ENCODE data around the gene VRK3. TPM values are rescaled to one million over a fixed set of nuclear protein-coding genes. Genes with fewer than 3 reads are reported as not detected.

The VRK3 gene
- total RNA-seq, 5 donors from 2014 or later (not counting 1 experiment from before 2014, with no cell fraction given), result 84.0 to 104 (median 99.3) TPM

GRCh38 chr19:50024719-50025021, 502 bp downstream of the VRK3 start:
- no peaks in the 10 kb centered on the region for H3K27me3 ChIP-seq (replicated peaks in 1 of 2; ENCODE audit: control insufficient read depth in 2 of 2, extremely low read depth in 1 of 2, insufficient read depth in 2 of 2, low read length in 1 of 2)
- Mint-ChIP-seq H3K9me3 (no peaks in the 10 kb centered on the region), H3K4me3 (peak overlapping the region; percentile 87 to 93 (median 92)), H3K27ac (peak overlapping the region; percentile 99 to 100), H3K4me1 (peaks cover 35 to 58% (median 58%) of the 10 kb centered on the region in 3 donors), H3K36me3 (peaks cover 11% of the 10 kb centered on the region), H3K27me3 (no peaks in the 10 kb centered on the region)
- H3K4me1 ChIP-seq (ENCODE audit: control insufficient read depth in 1 of 2, extremely low read depth in 1 of 2, insufficient read depth in 2 of 2, low read length in 2 of 2), result peaks cover 3 to 43% of the 10 kb centered on the region in 2 experiments
- ChIA-PET POLR2A (no interaction called here), CTCF (interaction anchor here in 1 of 2 donors (0.9 kb wide), 1 partner anchor 34 kb away, joined by 4 read pairs; no protein-coding TSS in a partner anchor)
- peak overlapping the region; percentile 93 for H3K27ac ChIP-seq (ENCODE audit: low read length)
- H3K4me3 ChIP-seq (ENCODE audit: control insufficient read depth in 1 of 2, extremely low read depth in 1 of 2, low read length in 1 of 2), result peak overlapping the region; percentile 91 to 96
- DNase-seq (no peak), ATAC-seq (replicated peaks in 1 of 4) (no peak)
- H3K36me3 ChIP-seq (ENCODE audit: control insufficient read depth in 2 of 2, extremely low read depth in 1 of 2, insufficient read depth in 1 of 2, low read length in 1 of 2), result peaks cover 0 to 12% of the 10 kb centered on the region in 2 donors
- 3% methylated on average over 10 of the region's 10 CpGs for WGBS (ENCODE audit: insufficient coverage)
- no peaks in the 10 kb centered on the region for H3K9me3 ChIP-seq

GRCh38 chr19:50022823-50023222, 2.3 kb downstream of the VRK3 start:
- ChIA-PET CTCF (no interaction called here), POLR2A (no interaction called here)
- H3K36me3 Mint-ChIP-seq, result peaks cover 11% of the 10 kb centered on the region
- no peak overlapping the region for H3K27ac Mint-ChIP-seq
- Histone ChIP-seq H3K4me3 (ENCODE audit: control insufficient read depth in 1 of 2, extremely low read depth in 1 of 2, low read length in 1 of 2) (no peak overlapping the region), H3K36me3 (ENCODE audit: control insufficient read depth in 2 of 2, extremely low read depth in 1 of 2, insufficient read depth in 1 of 2, low read length in 1 of 2) (peaks cover 3 to 24% of the 10 kb centered on the region in 2 donors), H3K27ac (ENCODE audit: low read length) (no peak overlapping the region), H3K9me3 (no peaks in the 10 kb centered on the region), H3K27me3 (replicated peaks in 1 of 2; ENCODE audit: control insufficient read depth in 2 of 2, extremely low read depth in 1 of 2, insufficient read depth in 2 of 2, low read length in 1 of 2) (no peaks in the 10 kb centered on the region), H3K4me1 (ENCODE audit: control insufficient read depth in 1 of 2, extremely low read depth in 1 of 2, insufficient read depth in 2 of 2, low read length in 2 of 2) (peaks cover 3 to 43% of the 10 kb centered on the region in 2 experiments)
- H3K27me3 Mint-ChIP-seq, result no peaks in the 10 kb centered on the region
- ATAC-seq (replicated peaks in 1 of 4), result no peak
- DNase-seq, result no peak
- H3K9me3 Mint-ChIP-seq, result no peaks in the 10 kb centered on the region
- WGBS (ENCODE audit: insufficient coverage), result 87% methylated on average over 7 of the region's 7 CpGs
- peaks cover 35 to 58% (median 53%) of the 10 kb centered on the region in 3 donors for H3K4me1 Mint-ChIP-seq
- H3K4me3 Mint-ChIP-seq, result no peak overlapping the region

- no peak for DNase-seq
- H3K4me3 ChIP-seq (ENCODE audit: control insufficient read depth in 1 of 2, extremely low read depth in 1 of 2, low read length in 1 of 2), result no peak overlapping the region
- no peaks in the 10 kb centered on the region for H3K9me3 Mint-ChIP-seq
- H3K4me3 Mint-ChIP-seq, result no peak overlapping the region
- H3K36me3 Mint-ChIP-seq, result peaks cover 23% of the 10 kb centered on the region
- no peak overlapping the region for H3K27ac ChIP-seq (ENCODE audit: low read length)
- ATAC-seq (replicated peaks in 1 of 4), result no peak
- ChIA-PET POLR2A (no interaction called here), CTCF (interaction anchor here in 1 of 2 donors (1.0 kb wide), 1 partner anchor 92 kb away, joined by 5 read pairs; no protein-coding TSS in a partner anchor)
- H3K9me3 ChIP-seq, result no peaks in the 10 kb centered on the region
- H3K4me1 ChIP-seq (ENCODE audit: control insufficient read depth in 1 of 2, extremely low read depth in 1 of 2, insufficient read depth in 2 of 2, low read length in 2 of 2), result peaks cover 3 to 23% of the 10 kb centered on the region in 2 experiments
- H3K36me3 ChIP-seq (ENCODE audit: control insufficient read depth in 2 of 2, extremely low read depth in 1 of 2, insufficient read depth in 1 of 2, low read length in 1 of 2), result peaks cover 3 to 40% of the 10 kb centered on the region in 2 donors
- no peaks in the 10 kb centered on the region for H3K27me3 ChIP-seq (replicated peaks in 1 of 2; ENCODE audit: control insufficient read depth in 2 of 2, extremely low read depth in 1 of 2, insufficient read depth in 2 of 2, low read length in 1 of 2)
- H3K27me3 Mint-ChIP-seq, result no peaks in the 10 kb centered on the region
- no peak overlapping the region for H3K27ac Mint-ChIP-seq
- WGBS (ENCODE audit: insufficient coverage), result 90% methylated on average over 2 of the region's 6 CpGs
- peaks cover 19 to 40% (median 34%) of the 10 kb centered on the region in 3 donors for H3K4me1 Mint-ChIP-seq
Measured at GRCh38 chr19:50020481-50020880, 4.7 kb downstream of the VRK3 start.

GRCh38 chr19:50016225-50016807, 8.9 kb downstream of the VRK3 start:
- Mint-ChIP-seq H3K4me3 (no peak overlapping the region), H3K36me3 (peaks cover 44% of the 10 kb centered on the region), H3K27me3 (no peaks in the 10 kb centered on the region), H3K27ac (no peak overlapping the region), H3K4me1 (peaks cover 4 to 12% (median 6%) of the 10 kb centered on the region in 3 donors), H3K9me3 (no peaks in the 10 kb centered on the region)
- no peak for DNase-seq
- Histone ChIP-seq H3K27ac (ENCODE audit: low read length) (no peak overlapping the region), H3K4me3 (ENCODE audit: control insufficient read depth in 1 of 2, extremely low read depth in 1 of 2, low read length in 1 of 2) (no peak overlapping the region), H3K27me3 (replicated peaks in 1 of 2; ENCODE audit: control insufficient read depth in 2 of 2, extremely low read depth in 1 of 2, insufficient read depth in 2 of 2, low read length in 1 of 2) (no peaks in the 10 kb centered on the region), H3K36me3 (ENCODE audit: control insufficient read depth in 2 of 2, extremely low read depth in 1 of 2, insufficient read depth in 1 of 2, low read length in 1 of 2) (peaks cover 9 to 68% of the 10 kb centered on the region in 2 donors), H3K4me1 (ENCODE audit: control insufficient read depth in 1 of 2, extremely low read depth in 1 of 2, insufficient read depth in 2 of 2, low read length in 2 of 2) (no peaks in the 10 kb centered on the region), H3K9me3 (no peaks in the 10 kb centered on the region)
- ATAC-seq (replicated peaks in 1 of 4), result no peak
- POLR2A ChIA-PET, result interaction anchor here in 1 of 2 donors (0.7 kb wide), 1 partner anchor 21 kb away, joined by 3 read pairs; no protein-coding TSS in a partner anchor
- WGBS (ENCODE audit: insufficient coverage), result no CpG with 5 or more reads among the region's 1 CpG
- CTCF ChIA-PET, result no interaction called here

- H3K36me3 ChIP-seq (ENCODE audit: control insufficient read depth in 2 of 2, extremely low read depth in 1 of 2, insufficient read depth in 1 of 2, low read length in 1 of 2), result peaks cover 9 to 73% of the 10 kb centered on the region in 2 donors
- H3K36me3 Mint-ChIP-seq, result peaks cover 42% of the 10 kb centered on the region
Measured at GRCh38 chr19:50008532-50008931, 16.6 kb downstream of the VRK3 start.

GRCh38 chr19:50007947-50008346, 17.2 kb downstream of the VRK3 start:
- DNase-seq (no peak), ATAC-seq (replicated peaks in 1 of 4) (no peak)
- Histone ChIP-seq H3K27ac (ENCODE audit: low read length) (no peak overlapping the region), H3K4me1 (ENCODE audit: control insufficient read depth in 1 of 2, extremely low read depth in 1 of 2, insufficient read depth in 2 of 2, low read length in 2 of 2) (peaks cover 0 to 22% of the 10 kb centered on the region in 2 experiments), H3K9me3 (no peaks in the 10 kb centered on the region), H3K4me3 (ENCODE audit: control insufficient read depth in 1 of 2, extremely low read depth in 1 of 2, low read length in 1 of 2) (no peak overlapping the region), H3K36me3 (ENCODE audit: control insufficient read depth in 2 of 2, extremely low read depth in 1 of 2, insufficient read depth in 1 of 2, low read length in 1 of 2) (peaks cover 13 to 73% of the 10 kb centered on the region in 2 donors), H3K27me3 (replicated peaks in 1 of 2; ENCODE audit: control insufficient read depth in 2 of 2, extremely low read depth in 1 of 2, insufficient read depth in 2 of 2, low read length in 1 of 2) (no peaks in the 10 kb centered on the region)
- H3K4me3 Mint-ChIP-seq, result no peak overlapping the region
- H3K4me1 Mint-ChIP-seq, result peaks cover 0 to 19% (median 12%) of the 10 kb centered on the region in 3 donors
- 100% methylated on average over 2 of the region's 2 CpGs for WGBS (ENCODE audit: insufficient coverage)
- CTCF ChIA-PET, result no interaction called here
- H3K27me3 Mint-ChIP-seq, result no peaks in the 10 kb centered on the region
- no peaks in the 10 kb centered on the region for H3K9me3 Mint-ChIP-seq
- no peak overlapping the region for H3K27ac Mint-ChIP-seq
- peaks cover 43% of the 10 kb centered on the region for H3K36me3 Mint-ChIP-seq
- POLR2A ChIA-PET, result no interaction called here

More at GRCh38 chr19:50008532-50008931, 16.6 kb downstream of the VRK3 start:
- Mint-ChIP-seq H3K27me3 (no peaks in the 10 kb centered on the region), H3K27ac (no peak overlapping the region), H3K4me1 (peaks cover 2 to 16% (median 12%) of the 10 kb centered on the region in 3 donors), H3K4me3 (no peak overlapping the region), H3K9me3 (no peaks in the 10 kb centered on the region)
- ATAC-seq (replicated peaks in 1 of 4), result no peak
- no peak overlapping the region for H3K4me3 ChIP-seq (ENCODE audit: control insufficient read depth in 1 of 2, extremely low read depth in 1 of 2, low read length in 1 of 2)
- CTCF ChIA-PET, result no interaction called here
- POLR2A ChIA-PET, result no interaction called here
- H3K27me3 ChIP-seq (replicated peaks in 1 of 2; ENCODE audit: control insufficient read depth in 2 of 2, extremely low read depth in 1 of 2, insufficient read depth in 2 of 2, low read length in 1 of 2), result no peaks in the 10 kb centered on the region
- H3K4me1 ChIP-seq (ENCODE audit: control insufficient read depth in 1 of 2, extremely low read depth in 1 of 2, insufficient read depth in 2 of 2, low read length in 2 of 2), result peaks cover 0 to 17% of the 10 kb centered on the region in 2 experiments
- H3K27ac ChIP-seq (ENCODE audit: low read length), result no peak overlapping the region
- no peak for DNase-seq
- no peaks in the 10 kb centered on the region for H3K9me3 ChIP-seq
- 90% methylated on average over 10 of the region's 10 CpGs for WGBS (ENCODE audit: insufficient coverage)
